ENCODE data around the gene EVI2A. TPM values are rescaled to one million over a fixed set of nuclear protein-coding genes. Genes with fewer than 3 reads are reported as not detected.
"Not testable (repeated sequence)": the region's sequence is repeated elsewhere in the genome, so short reads cannot be mapped to it uniquely, and the experiment has no call there.

Gene EVI2A
- polyA plus RNA-seq, 4 donors: 1.1 to 2.0 (median 1.3) TPM

- DNase-seq (ENCODE audit: low read depth in 4 of 4, low spot score in 2 of 4): no peak
Measured at GRCh38 chr17:31313982-31314781, 7.2 kb downstream of the EVI2A start, which contains the start of gene EVI2B. TSS of gene EVI2B (minus strand) at chr17:31314054. CDS start at chr17:31305609, 8,445 bp downstream.

GRCh38 chr17:31312223-31312622, 9.2 kb downstream of the EVI2A start:
- DNase-seq (ENCODE audit: low read depth in 4 of 4, low spot score in 2 of 4): not testable (repeated sequence)

- DNase-seq (ENCODE audit: low read depth in 4 of 4, low spot score in 2 of 4): no peak
Measured at GRCh38 chr17:31311526-31311925, 9.9 kb downstream of the EVI2A start.

- DNase-seq (ENCODE audit: low read depth in 4 of 4, low spot score in 2 of 4): no peak
Measured at GRCh38 chr17:31310886-31311285, 10.5 kb downstream of the EVI2A start.

GRCh38 chr17:31310260-31310659, 11.2 kb downstream of the EVI2A start:
- DNase-seq (ENCODE audit: low read depth in 4 of 4, low spot score in 2 of 4): no peak

- no peak for DNase-seq (ENCODE audit: low read depth in 4 of 4, low spot score in 2 of 4)
Measured at GRCh38 chr17:31309556-31309955, 11.9 kb downstream of the EVI2A start.

- no peak for DNase-seq (ENCODE audit: low read depth in 4 of 4, low spot score in 2 of 4)
Measured at GRCh38 chr17:31308372-31309334, 12.8 kb downstream of the EVI2A start.

GRCh38 chr17:31307640-31308039, 13.8 kb downstream of the EVI2A start:
- no peak for DNase-seq (ENCODE audit: low read depth in 4 of 4, low spot score in 2 of 4)

- no peak for DNase-seq (ENCODE audit: low read depth in 4 of 4, low spot score in 2 of 4)
Measured at GRCh38 chr17:31299624-31300023, 21.8 kb downstream of the EVI2A start.

- no peak for DNase-seq (ENCODE audit: low read depth in 4 of 4, low spot score in 2 of 4)
Measured at GRCh38 chr17:31297090-31297489, 24.3 kb downstream of the EVI2A start, which contains the start of gene OMG. TSS of gene OMG (minus strand) at chr17:31297239. CDS start at chr17:31296331, 908 bp downstream.

GRCh38 chr17:31296142-31296541, 25.3 kb downstream of the EVI2A start:
- no peak for DNase-seq (ENCODE audit: low read depth in 4 of 4, low spot score in 2 of 4)

- DNase-seq (ENCODE audit: low read depth in 4 of 4, low spot score in 2 of 4): no peak
Measured at GRCh38 chr17:31295489-31295871, 25.9 kb downstream of the EVI2A start.

GRCh38 chr17:31294820-31295488, 26.5 kb downstream of the EVI2A start:
- no peak for DNase-seq (ENCODE audit: low read depth in 4 of 4, low spot score in 2 of 4)

GRCh38 chr17:31294231-31294630, 27.2 kb downstream of the EVI2A start:
- no peak for DNase-seq (ENCODE audit: low read depth in 4 of 4, low spot score in 2 of 4)

GRCh38 chr17:31293581-31293980, 27.8 kb downstream of the EVI2A start:
- no peak for DNase-seq (ENCODE audit: low read depth in 4 of 4, low spot score in 2 of 4)

- no peak for DNase-seq (ENCODE audit: low read depth in 4 of 4, low spot score in 2 of 4)
Measured at GRCh38 chr17:31291820-31292219, 29.6 kb downstream of the EVI2A start.

GRCh38 chr17:31289790-31290189, 31.6 kb downstream of the EVI2A start:
- DNase-seq (ENCODE audit: low read depth in 4 of 4, low spot score in 2 of 4): no peak

GRCh38 chr17:31287932-31288331, 33.5 kb downstream of the EVI2A start:
- DNase-seq (ENCODE audit: low read depth in 4 of 4, low spot score in 2 of 4): not testable (repeated sequence)

- no peak for DNase-seq (ENCODE audit: low read depth in 4 of 4, low spot score in 2 of 4)
Measured at GRCh38 chr17:31286587-31286986, 34.8 kb downstream of the EVI2A start.

- no peak for DNase-seq (ENCODE audit: low read depth in 4 of 4, low spot score in 2 of 4)
Measured at GRCh38 chr17:31283841-31284240, 37.6 kb downstream of the EVI2A start.

GRCh38 chr17:31281061-31281460, 40.4 kb downstream of the EVI2A start:
- no peak for DNase-seq (ENCODE audit: low read depth in 4 of 4, low spot score in 2 of 4)
